HG03558 (cell line): ENCODE measurements around the gene STXBP6.

Experiments used
- ATAC-seq: cut with Tn5 transposase; IDR thresholded peaks from one replicate; pipeline ENCODE4 v1.9.1; 2021; ENCODE audit warnings: moderate number of reproducible peaks; ENCODE audit not compliant: unreplicated experiment; ENCODE audit errors: extremely low read depth

Gene STXBP6

GRCh38 chr14:25053585-25053984 lies 3.6 kb upstream of the STXBP6 start:
- ATAC-seq: no peak

- no peak for ATAC-seq
Measured at GRCh38 chr14:25052921-25053320, 3.0 kb upstream of the STXBP6 start.

GRCh38 chr14:25052385-25052784 lies 2.4 kb upstream of the STXBP6 start:
- no peak for ATAC-seq

- ATAC-seq: no peak
Measured at GRCh38 chr14:25050269-25051150, 563 bp upstream of the STXBP6 start.

DNA sequence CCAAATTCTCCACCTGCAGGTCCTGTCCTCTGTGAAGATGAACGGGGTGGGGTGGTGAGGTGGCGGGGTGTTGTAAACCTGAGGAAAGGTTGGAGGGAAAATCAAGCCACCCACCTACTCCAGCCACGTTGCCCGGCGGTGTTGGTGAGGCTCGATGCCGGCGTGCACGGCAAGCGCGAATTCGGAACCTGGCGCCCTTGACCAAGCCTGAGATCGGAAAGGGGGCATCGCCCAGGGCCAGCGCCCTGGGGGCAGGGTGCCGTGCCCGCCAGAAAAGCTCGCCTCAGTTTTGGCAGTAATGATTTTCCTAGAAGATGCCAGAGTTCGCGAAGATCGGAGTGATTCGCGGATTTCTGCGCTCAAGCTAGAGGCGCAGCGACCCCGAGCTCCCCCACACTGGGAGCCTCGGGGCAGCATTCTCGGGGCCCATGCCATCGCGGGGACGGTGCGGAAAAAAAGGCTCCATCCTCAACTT lies 817 bp downstream of the STXBP6 start:
- no peak for ATAC-seq

DNA sequence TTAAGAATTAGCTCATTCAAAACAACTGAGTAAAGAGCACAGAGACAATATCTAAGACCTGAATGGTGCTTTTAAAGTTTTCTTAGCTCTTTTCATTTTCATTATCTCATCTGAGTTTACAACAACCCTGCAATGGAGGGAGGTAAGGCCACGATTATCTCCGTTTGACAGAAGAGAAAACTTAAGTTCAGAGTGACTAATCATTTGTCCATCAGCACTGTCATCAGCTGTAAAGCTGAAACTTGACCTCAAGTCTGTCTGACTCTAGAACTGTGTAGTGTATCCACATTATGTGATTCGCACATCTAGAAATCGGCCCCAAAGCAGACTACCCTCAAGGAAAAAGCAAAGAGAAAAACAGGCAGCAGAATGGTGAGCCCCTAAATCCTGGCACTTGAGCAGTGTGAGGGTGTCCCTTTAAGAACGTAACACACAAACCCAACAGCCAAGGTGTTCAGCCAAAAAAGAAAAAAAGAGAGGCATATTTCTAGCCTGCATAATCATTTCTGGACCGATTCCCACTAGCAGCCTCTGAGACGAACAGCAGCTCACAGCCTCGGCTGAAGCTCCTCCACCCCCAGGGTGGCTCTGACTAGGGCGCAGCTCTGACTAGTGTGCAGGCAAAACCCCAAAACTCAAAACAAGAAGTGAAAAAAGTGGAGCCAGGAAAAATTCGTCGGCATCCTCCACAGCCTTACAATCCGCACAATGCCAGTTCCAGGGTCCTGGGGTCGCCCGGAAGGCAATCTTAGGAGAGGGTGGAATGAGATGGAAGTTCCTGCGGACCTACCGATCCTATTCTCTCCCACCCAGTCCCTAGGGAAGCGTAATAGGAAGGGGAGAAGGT lies 1.6 kb downstream of the STXBP6 start:
- ATAC-seq: no peak

- ATAC-seq: no peak
Measured at GRCh38 chr14:25046301-25046943, 3.5 kb downstream of the STXBP6 start.

GRCh38 chr14:25044106-25044698 lies 5.7 kb downstream of the STXBP6 start:
- no peak for ATAC-seq

DNA sequence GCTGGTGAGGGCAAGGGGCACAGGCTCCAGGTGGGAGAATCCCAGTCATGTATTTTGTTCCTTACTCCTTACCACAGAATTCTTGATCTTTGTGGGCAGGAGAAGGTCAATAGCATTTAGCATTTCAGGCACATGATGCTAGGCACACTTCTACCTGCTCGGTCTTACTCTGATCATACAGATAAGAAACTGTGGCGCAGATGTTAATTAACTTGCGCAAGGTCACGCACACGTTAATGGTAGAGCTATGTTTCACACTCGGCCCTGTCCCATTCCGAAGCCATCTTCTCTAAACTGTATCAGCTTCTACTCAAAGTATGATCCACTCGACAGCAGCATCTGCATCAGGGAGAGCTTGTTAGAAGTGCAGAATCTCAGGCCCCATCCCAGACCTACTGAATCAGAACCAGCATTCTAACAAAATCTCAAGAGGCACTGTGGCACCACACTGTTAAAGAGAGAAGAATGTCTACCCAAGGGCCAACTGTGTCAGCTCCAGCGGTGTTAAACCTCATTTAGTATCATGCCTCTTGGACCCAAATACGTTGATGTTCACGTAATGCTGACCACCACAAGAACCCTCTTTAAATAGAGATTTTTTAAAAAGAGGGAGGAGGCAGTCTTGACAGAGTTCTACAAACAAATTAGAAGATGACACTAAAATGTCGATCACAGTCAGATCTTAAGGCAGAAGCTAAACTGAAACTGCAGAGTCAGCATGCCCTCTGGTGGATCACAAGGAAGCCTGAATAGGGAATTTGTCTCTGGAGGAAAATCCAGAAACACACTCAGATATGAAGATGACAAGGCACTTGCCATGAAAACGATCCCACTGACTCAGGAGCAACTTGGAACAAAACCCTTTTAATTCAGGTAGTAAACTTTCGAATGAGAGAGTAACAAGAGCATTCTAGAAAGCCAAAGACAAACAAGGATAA lies 7.3 kb downstream of the STXBP6 start:
- ATAC-seq: no peak

- ATAC-seq: no peak
Measured at GRCh38 chr14:25041898-25042297, 8.0 kb downstream of the STXBP6 start.

DNA sequence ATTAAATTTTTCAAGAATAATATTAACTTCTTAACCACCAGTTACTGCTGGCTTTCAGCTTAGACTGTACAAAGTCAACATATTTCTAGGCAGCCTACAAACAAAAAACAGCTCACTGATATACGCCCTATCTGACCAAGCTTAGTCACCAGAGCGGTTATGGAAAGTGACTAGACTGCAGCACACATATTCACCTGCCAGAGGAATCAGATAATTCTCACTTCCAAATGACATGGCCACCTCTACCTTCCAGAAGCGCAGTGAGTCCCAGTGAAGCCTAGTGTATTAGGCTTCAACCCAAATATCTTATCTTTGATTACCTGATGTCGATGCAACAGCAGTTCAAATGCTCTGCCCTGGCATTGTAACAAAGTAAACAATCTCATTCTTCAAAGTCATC lies 8.5 kb downstream of the STXBP6 start:
- no peak for ATAC-seq

GRCh38 chr14:25039933-25040332 lies 10.0 kb downstream of the STXBP6 start:
- no peak for ATAC-seq

DNA sequence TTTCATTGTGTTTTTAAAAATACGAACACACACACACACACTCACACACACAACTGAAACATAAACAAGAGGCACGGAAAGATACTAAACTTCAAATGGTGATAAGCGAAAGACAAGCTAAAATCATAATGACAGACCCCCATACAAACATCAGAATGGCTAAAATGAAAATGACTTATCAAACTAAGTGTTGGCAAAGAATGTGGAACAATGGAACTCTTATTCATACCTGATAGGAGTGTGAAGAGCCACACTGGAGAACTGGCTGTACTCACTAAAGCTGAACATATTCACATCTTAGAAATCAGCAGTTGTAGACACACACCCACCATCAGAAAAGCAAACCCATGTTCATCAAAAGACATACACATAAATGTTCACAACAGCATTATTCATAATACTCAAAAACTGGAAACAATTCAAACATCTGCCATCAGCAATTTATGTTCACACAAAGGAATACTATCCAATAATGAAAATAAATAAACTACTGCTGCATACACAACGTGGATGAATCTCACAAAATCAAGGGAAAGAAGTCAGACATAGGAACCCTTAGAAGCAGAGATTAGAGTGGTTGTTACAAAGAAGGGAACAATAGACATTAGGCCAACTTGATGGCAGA lies 11.8 kb downstream of the STXBP6 start:
- ATAC-seq: no peak

DNA sequence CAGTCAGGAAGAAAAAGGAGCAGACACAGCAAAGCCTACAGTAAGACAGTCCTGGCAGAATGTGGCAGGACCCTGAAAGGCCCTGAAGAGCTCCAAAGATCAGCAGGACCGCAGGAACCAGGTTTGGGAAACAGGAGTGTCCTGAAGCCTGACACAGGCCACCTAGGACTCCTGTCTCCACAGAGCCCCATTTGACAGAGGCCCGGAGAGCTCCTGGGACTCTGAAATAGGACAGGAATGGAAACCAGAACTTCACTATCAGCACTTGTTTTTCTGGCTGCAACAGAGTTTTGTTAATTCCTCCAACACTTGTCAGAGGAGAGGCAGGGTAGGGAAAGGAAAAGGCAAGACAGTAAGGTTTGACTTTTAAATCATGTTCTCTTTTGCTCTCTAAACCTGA lies 12.9 kb downstream of the STXBP6 start:
- ATAC-seq: no peak

GRCh38 chr14:25034803-25035681 lies 14.9 kb downstream of the STXBP6 start:
- no peak for ATAC-seq

DNA sequence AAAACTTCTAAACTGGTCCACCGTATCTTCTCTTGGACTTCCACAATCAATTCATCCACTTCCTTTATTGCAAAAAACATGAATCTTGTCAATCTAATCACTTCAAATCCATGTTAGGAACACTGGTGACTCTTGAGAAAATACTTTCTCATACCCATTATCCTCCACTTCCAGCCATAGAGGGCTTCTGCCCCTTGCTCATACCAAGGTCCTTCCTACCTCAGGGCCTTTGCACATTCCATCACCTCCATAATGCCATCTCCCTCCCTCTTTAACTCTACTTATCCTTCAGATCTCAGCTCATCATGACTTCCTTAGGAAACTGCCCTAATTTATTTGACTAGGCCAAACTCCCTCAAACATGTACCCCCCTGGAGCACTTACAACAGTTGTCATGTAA lies 16.6 kb downstream of the STXBP6 start:
- ATAC-seq: no peak

DNA sequence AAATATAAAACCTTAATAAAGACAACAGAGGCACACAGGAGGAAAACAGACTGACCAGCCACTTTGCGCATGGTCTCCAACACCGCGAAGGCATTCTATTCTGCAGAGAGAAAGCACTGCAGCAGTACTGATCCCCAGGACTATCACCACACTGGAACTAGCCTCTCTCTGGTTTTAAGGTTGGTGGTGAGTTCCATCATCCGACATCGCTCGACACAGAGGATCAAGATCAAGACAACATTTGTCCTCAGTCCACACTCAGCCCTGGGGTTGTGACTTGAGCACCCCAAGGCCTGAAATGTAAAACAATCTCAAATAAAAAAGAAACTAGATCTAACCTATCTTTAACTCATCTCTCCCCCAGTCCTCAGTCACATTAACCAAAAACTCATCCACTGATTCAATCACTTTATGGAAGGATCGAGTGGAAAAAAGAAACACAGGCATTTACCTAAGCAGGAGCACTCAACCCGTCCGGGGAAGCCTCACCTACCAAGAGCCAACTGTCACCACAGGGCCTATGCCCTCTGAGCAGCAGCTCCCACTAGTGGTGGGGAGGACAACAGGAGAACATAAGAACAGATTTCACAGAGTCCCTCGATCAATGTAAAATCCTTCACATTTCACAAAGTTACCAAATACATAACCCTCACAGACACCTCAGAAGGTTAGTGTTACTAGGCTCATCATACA lies 17.7 kb downstream of the STXBP6 start:
- no peak for ATAC-seq
